Neuron (in vitro differentiated cells): ENCODE data around the gene FRYL.

Experiments
- H2AFZ ChIP-seq: one replicate; pipeline ENCODE4 v1.6.1; 2013; ENCODE audit warnings: low read depth, mild to moderate bottlenecking, inconsistent platforms, low read length, moderate library complexity
- H3K27me3 ChIP-seq: one replicate; pipeline ENCODE4 v1.6.1; 2013; ENCODE audit warnings: low read length; ENCODE audit not compliant: insufficient read depth
- H3K36me3 ChIP-seq: one replicate; pipeline ENCODE4 v1.6.1; 2013; ENCODE audit warnings: low read length; ENCODE audit not compliant: insufficient read depth
- H3K4me1 ChIP-seq: one replicate; pipeline ENCODE4 v1.6.1; 2013; ENCODE audit warnings: low read length; ENCODE audit not compliant: insufficient read depth
- H3K4me3 ChIP-seq: 2 replicates; pipeline ENCODE4 v1.5.1; 2013; ENCODE audit warnings: mild to moderate bottlenecking, low read length, moderate library complexity
- H3K9me3 ChIP-seq: one replicate; pipeline ENCODE4 v1.6.1; 2013; ENCODE audit warnings: low read length

The FRYL gene

DNA sequence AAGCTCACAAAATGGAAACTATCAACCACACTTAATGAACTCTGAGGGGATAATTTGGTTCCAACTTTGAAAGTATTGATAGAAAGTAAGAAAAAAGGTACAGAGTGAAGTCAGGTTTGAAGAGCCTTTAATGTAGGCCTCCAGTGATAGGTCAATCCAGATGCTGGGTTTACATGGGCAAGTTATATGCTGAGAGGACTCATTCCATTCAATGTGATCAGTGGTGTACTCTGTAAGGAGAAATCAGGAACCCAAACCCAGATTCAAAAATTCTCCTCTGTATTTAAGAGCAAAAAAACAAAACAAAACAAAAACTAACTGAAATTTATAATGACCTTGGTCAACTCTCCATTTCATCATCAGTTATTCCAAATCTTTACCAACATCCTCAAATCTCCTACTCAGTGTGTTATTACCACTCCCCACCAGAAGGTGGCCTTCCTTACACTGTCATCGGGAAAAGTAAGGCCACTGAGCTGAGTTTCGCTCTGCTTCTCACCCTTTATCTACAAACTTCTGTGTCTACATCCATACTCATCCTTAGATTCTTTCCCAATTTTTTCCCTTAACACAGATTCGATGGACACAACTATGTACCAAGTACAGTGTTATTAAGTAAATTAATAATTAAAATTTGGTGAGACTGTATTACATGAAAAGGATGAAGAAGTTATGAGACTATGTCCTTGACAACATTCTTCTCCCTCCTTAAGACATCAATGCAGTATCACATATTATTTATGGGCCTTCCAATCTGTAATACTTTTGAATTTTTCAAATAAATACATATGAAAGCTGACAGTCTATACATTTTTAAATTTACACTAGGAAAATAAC is 201.7 kb downstream of the FRYL start:
- no peak overlapping the region for H3K4me3 ChIP-seq
- no peaks in the 10 kb centered on the region for H3K27me3 ChIP-seq
- H3K9me3 ChIP-seq = no peaks in the 10 kb centered on the region
- H2AFZ ChIP-seq = no peak overlapping the region
- peaks cover 45% of the 10 kb centered on the region for H3K36me3 ChIP-seq
- no peaks in the 10 kb centered on the region for H3K4me1 ChIP-seq

DNA sequence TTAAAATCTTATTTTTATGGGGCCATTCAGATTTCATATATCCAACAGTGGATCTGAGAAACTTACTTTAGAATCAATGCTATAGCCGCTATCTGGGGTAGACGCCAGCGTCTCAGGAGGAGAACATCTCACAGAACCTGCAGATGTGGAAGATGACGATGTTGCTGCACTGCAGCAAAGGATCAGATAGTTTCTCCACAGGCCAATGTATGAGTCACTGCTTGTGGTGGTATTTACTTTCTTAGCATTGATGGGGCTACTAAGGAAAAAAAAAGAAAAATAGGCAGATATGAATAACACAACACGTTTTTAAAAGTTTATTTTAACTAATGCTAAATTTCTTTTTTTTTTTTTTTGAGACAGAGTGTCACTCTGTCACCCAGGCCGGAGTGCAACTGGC is 204.1 kb downstream of the FRYL start:
- H3K27me3 ChIP-seq = no peaks in the 10 kb centered on the region
- peaks cover 47% of the 10 kb centered on the region for H3K36me3 ChIP-seq
- H3K9me3 ChIP-seq = no peaks in the 10 kb centered on the region
- no peak overlapping the region for H3K4me3 ChIP-seq
- no peak overlapping the region for H2AFZ ChIP-seq
- no peaks in the 10 kb centered on the region for H3K4me1 ChIP-seq

DNA sequence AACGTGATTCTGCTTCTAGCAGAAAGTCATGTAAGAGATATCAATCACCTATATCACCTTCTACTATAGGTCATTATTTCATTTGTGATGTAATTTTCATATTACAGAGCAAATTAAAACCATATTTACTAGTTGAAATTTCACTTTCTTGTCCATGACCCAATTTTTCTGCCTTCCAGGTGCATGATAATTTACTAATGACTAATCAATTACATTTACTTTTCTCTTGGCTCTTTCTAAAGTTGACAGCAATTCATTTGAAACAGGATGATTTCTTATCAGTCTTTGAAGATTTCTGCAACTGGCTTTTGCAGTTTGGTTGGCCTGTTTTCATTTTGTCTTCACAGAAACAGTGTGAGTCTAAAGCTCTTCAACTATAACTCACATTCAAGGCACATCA is 208.6 kb downstream of the FRYL start:
- Histone ChIP-seq H2AFZ (no peak overlapping the region), H3K36me3 (peaks cover 72% of the 10 kb centered on the region)

DNA sequence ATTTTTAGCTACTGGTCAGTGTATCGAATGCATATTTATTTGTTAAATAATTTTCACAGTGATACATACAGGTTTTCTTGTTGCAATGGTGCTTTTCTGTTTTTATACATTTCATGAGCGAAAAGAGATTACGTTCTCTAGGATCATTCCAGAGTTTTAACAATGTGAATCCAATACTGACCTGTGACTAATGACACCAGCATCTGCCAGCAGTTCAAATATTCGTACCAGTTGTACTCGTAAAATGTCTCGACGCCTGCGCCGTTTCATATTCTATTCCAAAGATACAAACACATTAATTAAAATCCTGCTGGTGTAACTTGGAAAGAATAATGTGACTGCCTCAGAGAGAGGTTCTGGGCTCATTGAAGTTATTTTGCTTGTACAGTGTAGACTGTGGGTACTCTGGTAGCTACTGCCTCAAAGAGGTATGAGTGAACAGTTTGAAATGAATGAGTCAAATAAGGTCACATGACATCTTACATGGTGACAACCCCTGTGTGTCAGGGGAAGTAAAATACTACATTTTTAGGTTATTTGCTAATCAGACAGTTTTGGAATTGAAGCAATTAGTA is 209.3 kb downstream of the FRYL start:
- H3K4me3 ChIP-seq = no peak overlapping the region
- no peak overlapping the region for H2AFZ ChIP-seq
- no peaks in the 10 kb centered on the region for H3K4me1 ChIP-seq
- H3K36me3 ChIP-seq = peaks cover 71% of the 10 kb centered on the region
- H3K9me3 ChIP-seq = no peaks in the 10 kb centered on the region
- no peaks in the 10 kb centered on the region for H3K27me3 ChIP-seq

More for the DNA sequence above, 208.6 kb downstream of the FRYL start:
- no peaks in the 10 kb centered on the region for H3K4me1 ChIP-seq
- no peak overlapping the region for H3K4me3 ChIP-seq
- H3K27me3 ChIP-seq = no peaks in the 10 kb centered on the region
- H3K9me3 ChIP-seq = no peaks in the 10 kb centered on the region

DNA sequence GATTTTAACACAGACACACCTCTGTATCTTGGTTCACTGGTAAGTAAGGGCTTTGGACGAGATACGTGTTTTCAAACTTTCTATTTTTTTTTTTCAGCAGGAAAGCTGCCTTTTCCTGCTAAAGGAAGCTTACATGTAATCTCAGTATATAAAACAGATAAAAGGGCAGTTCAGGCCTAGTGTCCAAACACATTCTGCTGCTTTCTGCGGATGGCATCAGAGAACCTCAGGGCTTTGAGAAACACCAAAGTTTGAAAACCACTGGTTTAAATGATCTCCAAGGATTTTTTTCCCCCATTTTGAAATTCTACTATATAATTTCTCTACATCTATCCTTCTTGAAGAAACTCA is 214.1 kb downstream of the FRYL start:
- Histone ChIP-seq H3K4me3 (no peak overlapping the region), H3K9me3 (no peaks in the 10 kb centered on the region), H3K36me3 (peaks cover 70% of the 10 kb centered on the region), H2AFZ (no peak overlapping the region), H3K27me3 (no peaks in the 10 kb centered on the region), H3K4me1 (no peaks in the 10 kb centered on the region)

DNA sequence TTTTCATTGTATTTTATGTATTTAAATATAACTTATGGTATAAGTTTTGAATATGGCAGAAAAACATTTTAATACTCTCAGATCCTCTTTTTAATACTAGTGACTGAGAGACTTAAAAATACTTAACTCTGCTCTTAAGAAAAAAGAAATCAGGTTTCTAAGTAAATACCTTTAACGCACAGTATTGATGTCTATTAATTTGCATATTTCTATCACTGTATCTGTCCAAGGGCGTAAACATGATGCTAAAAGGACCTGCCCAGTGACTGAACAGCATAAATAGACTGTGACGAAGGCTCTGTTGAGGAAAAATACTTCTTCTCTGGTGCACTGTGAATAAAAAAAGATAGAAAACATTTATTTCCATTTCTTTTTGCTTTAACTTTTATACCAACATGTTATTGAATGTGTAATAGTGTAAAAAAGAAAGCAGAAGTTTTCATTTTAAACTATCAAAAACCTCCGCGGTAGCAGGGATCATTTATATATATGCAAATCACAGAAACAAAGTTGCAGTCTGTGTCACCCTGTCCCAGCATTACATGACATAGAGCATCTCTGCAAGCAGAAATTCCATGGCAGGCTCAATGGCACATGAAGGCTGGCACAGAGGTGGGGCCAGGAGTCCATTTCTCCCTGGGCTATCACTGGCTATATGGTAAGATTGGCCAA is 214.6 kb downstream of the FRYL start:
- H3K27me3 ChIP-seq = no peaks in the 10 kb centered on the region
- no peaks in the 10 kb centered on the region for H3K9me3 ChIP-seq
- H3K4me1 ChIP-seq = no peaks in the 10 kb centered on the region
- H2AFZ ChIP-seq = no peak overlapping the region
- H3K4me3 ChIP-seq = no peak overlapping the region
- H3K36me3 ChIP-seq = peaks cover 72% of the 10 kb centered on the region

DNA sequence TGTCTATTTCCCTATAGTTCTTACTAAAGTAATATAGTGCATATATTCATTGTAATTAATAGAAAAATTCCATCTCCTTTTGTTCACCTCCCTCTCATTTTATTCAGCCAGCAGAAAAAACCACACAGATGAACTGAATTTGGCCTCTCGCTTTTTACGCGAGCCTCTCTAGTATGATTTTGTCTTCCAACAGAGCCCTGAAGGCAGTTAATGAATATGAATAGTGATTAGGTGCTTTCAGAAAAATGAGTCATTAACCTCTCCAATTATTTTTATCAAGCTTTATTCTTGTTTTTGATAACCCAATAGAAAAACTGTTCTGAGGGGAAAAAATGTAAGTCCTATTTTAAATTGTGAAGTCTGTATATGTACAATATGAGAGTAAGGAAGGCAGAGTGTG is 215.9 kb downstream of the FRYL start:
- no peak overlapping the region for H3K4me3 ChIP-seq

DNA sequence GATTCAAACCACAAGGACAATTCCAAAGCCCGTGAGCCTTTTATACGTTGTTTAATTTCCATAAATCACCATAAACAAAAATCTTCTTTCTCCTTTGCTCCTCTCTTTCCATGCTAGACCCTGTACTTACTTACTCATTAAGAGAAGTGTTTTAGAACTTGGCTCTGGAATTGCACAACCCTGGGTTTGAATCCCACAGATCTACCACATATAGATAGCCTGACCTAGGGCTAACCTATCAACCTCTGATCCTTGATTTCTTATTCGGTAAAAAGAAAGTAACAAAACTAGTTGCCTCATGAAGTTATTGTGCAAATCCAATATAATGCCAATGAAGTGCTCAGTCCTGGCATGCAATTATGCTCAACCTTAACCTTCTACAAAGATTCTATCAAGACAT is 221.3 kb downstream of the FRYL start:
- no peak overlapping the region for H2AFZ ChIP-seq
- peaks cover 2% of the 10 kb centered on the region for H3K9me3 ChIP-seq
- no peaks in the 10 kb centered on the region for H3K4me1 ChIP-seq
- H3K4me3 ChIP-seq = no peak overlapping the region
- H3K36me3 ChIP-seq = peaks cover 65% of the 10 kb centered on the region
- no peaks in the 10 kb centered on the region for H3K27me3 ChIP-seq

More for the DNA sequence above, 215.9 kb downstream of the FRYL start:
- Histone ChIP-seq H2AFZ (no peak overlapping the region), H3K36me3 (peaks cover 68% of the 10 kb centered on the region), H3K27me3 (no peaks in the 10 kb centered on the region), H3K4me1 (no peaks in the 10 kb centered on the region), H3K9me3 (no peaks in the 10 kb centered on the region)

DNA sequence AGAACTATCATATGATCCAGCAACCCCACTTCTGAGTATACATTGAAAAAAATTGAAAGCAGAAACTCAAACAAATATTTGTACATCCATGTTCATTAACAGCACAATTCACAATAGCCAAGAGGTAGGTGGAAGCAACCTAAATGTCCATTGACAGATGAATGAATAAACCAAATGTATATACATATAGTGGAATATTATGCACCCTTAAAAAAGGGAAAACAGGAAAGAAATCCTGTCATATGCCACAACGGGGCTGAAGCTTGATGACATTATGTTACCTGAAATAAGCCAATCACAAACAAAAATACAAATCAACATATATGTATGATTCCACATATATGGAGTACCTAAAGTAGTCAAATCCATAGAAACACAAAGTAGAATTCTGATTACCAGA is 222.1 kb downstream of the FRYL start:
- Histone ChIP-seq H3K4me1 (no peaks in the 10 kb centered on the region), H3K4me3 (no peak overlapping the region), H3K27me3 (no peaks in the 10 kb centered on the region), H3K36me3 (peaks cover 60% of the 10 kb centered on the region), H2AFZ (no peak overlapping the region), H3K9me3 (peaks cover 2% of the 10 kb centered on the region)

DNA sequence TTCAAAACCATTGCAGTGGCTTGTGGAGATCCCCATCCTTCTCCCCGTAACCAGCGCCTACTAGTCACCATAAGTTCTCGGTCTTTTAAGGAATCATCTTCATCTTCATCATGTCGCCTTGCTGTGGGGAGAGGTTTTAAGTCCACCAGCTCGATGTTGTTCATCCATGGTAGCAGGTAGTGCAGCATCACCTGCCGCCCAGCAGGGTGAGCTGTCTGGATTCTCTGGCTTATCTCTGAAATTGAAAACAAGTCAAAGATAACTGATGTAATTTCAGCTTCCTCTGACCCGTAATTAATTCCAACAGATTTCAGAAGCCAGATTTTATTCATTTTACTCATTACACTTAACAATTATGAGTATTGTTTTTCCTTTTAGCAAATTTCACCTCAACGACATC is 222.6 kb downstream of the FRYL start:
- no peak overlapping the region for H3K4me3 ChIP-seq
- no peaks in the 10 kb centered on the region for H3K27me3 ChIP-seq
- H3K9me3 ChIP-seq = peaks cover 2% of the 10 kb centered on the region
- peaks cover 56% of the 10 kb centered on the region for H3K36me3 ChIP-seq
- no peaks in the 10 kb centered on the region for H3K4me1 ChIP-seq
- H2AFZ ChIP-seq = no peak overlapping the region

DNA sequence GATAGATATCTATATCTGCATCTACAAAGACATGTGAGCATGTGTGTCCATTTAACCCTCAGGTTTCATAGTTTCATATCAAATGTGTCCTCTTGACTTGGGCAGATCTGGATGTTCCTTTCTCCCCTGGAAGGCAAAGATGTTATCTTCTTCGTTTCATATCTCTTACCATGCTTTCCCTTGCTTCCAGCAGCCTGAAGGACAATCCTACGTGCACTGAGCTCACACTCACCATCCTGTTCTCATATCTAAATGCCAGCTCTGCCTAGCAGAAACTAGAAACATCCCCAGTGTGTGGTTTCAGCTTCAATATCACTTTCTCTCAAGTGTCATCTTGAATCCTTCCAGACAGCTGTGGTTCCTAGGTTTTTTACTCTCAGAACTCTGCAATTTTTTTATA is 223.8 kb downstream of the FRYL start:
- peaks cover 61% of the 10 kb centered on the region for H3K36me3 ChIP-seq
- H2AFZ ChIP-seq = no peak overlapping the region

DNA sequence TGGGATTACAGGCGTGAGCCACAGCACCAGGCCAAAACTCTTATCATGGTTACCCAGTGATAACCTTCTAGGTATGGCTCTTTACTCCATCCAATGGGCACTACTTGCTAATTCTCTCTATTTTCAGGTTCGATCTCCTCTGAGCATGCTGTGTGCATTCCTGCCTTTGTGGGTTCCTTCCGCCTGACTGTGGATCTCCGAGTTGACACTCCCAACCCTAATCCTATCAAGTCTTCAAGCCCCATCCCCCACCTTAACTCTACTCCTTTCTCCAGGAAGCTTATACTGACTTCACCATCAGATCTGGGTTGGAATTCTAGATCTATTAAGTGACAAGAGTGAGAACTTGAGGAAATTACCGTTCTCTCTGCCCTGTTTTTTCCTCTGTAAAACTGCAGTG is 225.5 kb downstream of the FRYL start:
- Histone ChIP-seq H3K9me3 (peaks cover 2% of the 10 kb centered on the region), H3K27me3 (no peaks in the 10 kb centered on the region), H3K4me3 (no peak overlapping the region), H2AFZ (no peak overlapping the region), H3K36me3 (peaks cover 57% of the 10 kb centered on the region), H3K4me1 (no peaks in the 10 kb centered on the region)

More for the DNA sequence above, 223.8 kb downstream of the FRYL start:
- Histone ChIP-seq H3K27me3 (no peaks in the 10 kb centered on the region), H3K4me1 (no peaks in the 10 kb centered on the region), H3K4me3 (no peak overlapping the region), H3K9me3 (peaks cover 2% of the 10 kb centered on the region)

DNA sequence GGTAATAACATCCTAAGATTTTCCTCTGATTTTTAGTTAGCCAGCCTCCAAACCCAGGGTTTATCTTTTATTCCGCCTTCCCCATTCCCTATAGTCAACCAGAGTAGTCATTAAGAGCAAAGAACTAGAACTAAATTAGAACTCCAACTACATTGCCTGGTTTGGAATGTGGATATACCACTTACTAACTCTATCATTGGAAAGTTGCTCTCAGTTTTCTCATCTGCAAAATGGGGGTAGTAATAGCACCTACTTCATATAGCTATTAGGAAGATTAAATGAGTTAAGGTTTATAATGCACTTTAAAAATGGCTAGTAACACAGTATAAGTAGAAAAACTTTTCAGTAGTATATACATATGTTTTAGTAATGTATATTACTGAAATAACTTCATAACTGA is 226.4 kb downstream of the FRYL start:
- no peak overlapping the region for H3K4me3 ChIP-seq
- H2AFZ ChIP-seq = no peak overlapping the region
- peaks cover 2% of the 10 kb centered on the region for H3K9me3 ChIP-seq
- H3K4me1 ChIP-seq = no peaks in the 10 kb centered on the region
- no peaks in the 10 kb centered on the region for H3K27me3 ChIP-seq
- H3K36me3 ChIP-seq = peaks cover 63% of the 10 kb centered on the region
